HepG2 (cell line): Measurements from ENCODE around the gene RNF6. TPM values are rescaled to one million over a fixed set of nuclear protein-coding genes. Genes with fewer than 3 reads are reported as not detected.

Experiments used
- ATAC-seq: fragments of 200-7000 bp; cut with Tn5 transposase; 3 replicates; pipeline ENCODE4 v1.9.1; 2020; ENCODE audit warnings: mild to moderate bottlenecking, moderate library complexity
- BruUV-seq: library from RNA; stranded (reverse); fragments of 400-500 nt; replicated peaks from 2 replicates; lab custom pipeline; 2021; lab: Mats Ljungman, UMichigan
- CTCF ChIA-PET: fragments of 300-600 bp; formaldehyde crosslinking; extraction: SDS; loops from one replicate; lab custom pipeline; 2021; ENCODE audit warnings: low total read pairs, inconsistent platforms, low intra/inter-chr PET ratio; lab: Yijun Ruan, JAX
- POLR2A ChIA-PET: fragments of 350-600 bp; sonication (Branson Sonifier 250); formaldehyde crosslinking; loops from one replicate; lab custom pipeline; 2020; ENCODE audit warnings: antibody characterized with exemption, inconsistent platforms; lab: Yijun Ruan, JAX
- DNase-seq: peaks from one replicate; pipeline ENCODE4 v3.0.0-alpha.2; 2015; ENCODE audit warnings: low spot score
- FAIRE-seq: peaks from 3 replicates; lab custom pipeline; 2011; peaks lifted over from hg19 to GRCh38; lab: Jason Lieb, UNC
- H2AFZ ChIP-seq: one replicate; pipeline ENCODE4 v1.6.1; 2011; ENCODE audit warnings: low read length, inconsistent platforms
- H3K27ac ChIP-seq: fragments of 300-600 bp; 3 replicates; pipeline ENCODE4 v1.8.0; 2011; ENCODE audit warnings: mixed run types, mild to moderate bottlenecking, mixed read lengths, low read length, inconsistent platforms; ENCODE audit not compliant: insufficient read depth; ENCODE audit errors: extremely low read length
- H3K27me3 ChIP-seq, 2 experiments: fragments of 200-600 bp in 1 of 2; 2 replicates in 1 of 2; 3 replicates in 1 of 2; pipeline versions ENCODE4 v1.6.0 to v1.8.0; 2011; ENCODE audit warnings: low read length in 2 of 2, mild to moderate bottlenecking in 2 of 2, moderate library complexity in 2 of 2, inconsistent platforms in 1 of 2; ENCODE audit not compliant: insufficient read depth in 2 of 2, control insufficient read depth in 1 of 2
- H3K36me3 ChIP-seq, 2 experiments: fragments of 200-600 bp in 1 of 2; replicated peaks in 1 of 2; 2 replicates in 1 of 2; 3 replicates in 1 of 2; pipeline versions ENCODE4 v1.5.1 to v1.8.0; 2011; ENCODE audit warnings: low read length in 2 of 2, inconsistent platforms in 1 of 2; ENCODE audit not compliant: insufficient read depth in 2 of 2, control insufficient read depth in 1 of 2
- H3K4me1 ChIP-seq: 2 replicates; pipeline ENCODE4 v1.5.1; 2012; ENCODE audit warnings: low read length, inconsistent platforms; ENCODE audit not compliant: insufficient read depth
- H3K4me2 ChIP-seq: 2 replicates; pipeline ENCODE4 v1.6.0; 2011; ENCODE audit warnings: low read depth, low read length, inconsistent platforms
- H3K4me3 ChIP-seq, 3 experiments: fragments of 200-600 bp in 1 of 3; sonication (generic), shearing (Covaris generic) in 1 of 3; replicated peaks in 1 of 3; 2 replicates each; pipeline ENCODE4 v1.5.1; 2011 to 2016; ENCODE audit warnings: low read length in 3 of 3, inconsistent platforms in 2 of 3, low read depth in 2 of 3, mild to moderate bottlenecking in 2 of 3, control low read depth in 1 of 3, mixed read lengths in 1 of 3; ENCODE audit not compliant: insufficient read depth in 1 of 3
- H3K79me2 ChIP-seq: one replicate; pipeline ENCODE4 v1.6.1; 2011; ENCODE audit warnings: low read length, inconsistent platforms; ENCODE audit not compliant: insufficient read depth
- H3K9ac ChIP-seq: 2 replicates; pipeline ENCODE4 v1.6.0; 2011; ENCODE audit warnings: mild to moderate bottlenecking, low read depth, low read length, inconsistent platforms; ENCODE audit not compliant: insufficient read depth
- H3K9me3 ChIP-seq: 2 replicates; pipeline ENCODE4 v1.5.1; 2012; ENCODE audit warnings: mild to moderate bottlenecking, low read length
- H4K20me1 ChIP-seq: 2 replicates; pipeline ENCODE4 v1.6.0; 2011; ENCODE audit warnings: inconsistent platforms, mild to moderate bottlenecking, low read length, moderate library complexity; ENCODE audit not compliant: insufficient read depth
- ELF3 ChIP-seq: IDR thresholded peaks from 2 replicates; pipeline ENCODE4 v1.6.1; 2016; ENCODE audit warnings: missing genetic modification reagents, missing compliant biosample characterization
- TOE1 ChIP-seq: sonication (generic); formaldehyde crosslinking; IDR thresholded peaks from 2 replicates; pipeline ENCODE4 v1.4.0; 2020; ENCODE audit warnings: mild to moderate bottlenecking, missing genetic modification reagents
- ZNF121 ChIP-seq: sonication (generic); formaldehyde crosslinking; IDR thresholded peaks from 2 replicates; pipeline ENCODE4 v1.5.0; 2020; ENCODE audit warnings: mild to moderate bottlenecking, missing genetic modification reagents
- ZNF687 ChIP-seq: sonication (generic); formaldehyde crosslinking; IDR thresholded peaks from 2 replicates; pipeline ENCODE4 v1.5.1; 2020; ENCODE audit warnings: mild to moderate bottlenecking, missing genetic modification reagents, moderate library complexity
- WGBS: methylation state at CpG from one replicate; pipeline ENCODE4 v1.1.6; 2017; ENCODE audit warnings: low lambda C conversion rate; 5-methylcytosine and 5-hydroxymethylcytosine counted together
- in situ Hi-C: cut with HindIII; loops from 2 replicates; pipeline ENCODE4 v1.10.0; 2017; ENCODE audit warnings: low pct_unique_long_range_greater_than_20kb; ENCODE audit not compliant: extremely low pct_ligation_motif_present
- intact Hi-C: fragments of 100-400 bp; cut with micrococcal nuclease; formaldehyde crosslinking; loops from one replicate; pipeline ENCODE4 v1.10.0; 2022; ENCODE audit not compliant: unreplicated experiment
- polyA plus RNA-seq, 8 experiments: library from polyadenylated mRNA; depleted of rRNA in 3 of 8; stranded (reverse) in 7 of 8; unstranded in 1 of 8; fragments of >200 nt; fragmentation: Illumina TruSeq in 4 of 8; extraction: Trizol in 4 of 8; gene quantifications; 2 replicates each; pipeline versions ENCODE4 v1.2.1 to v1.2.3, GENCODE V29; 2011 to 2016; ENCODE audit warnings: low read depth in 4 of 8, missing spikeins in 1 of 8, mixed read lengths in 1 of 8; ENCODE audit not compliant: insufficient read depth in 1 of 8
- total RNA-seq, 5 experiments: library from RNA; depleted of rRNA; stranded (reverse); fragments of >200 nt; fragmentation: Illumina TruSeq; extraction: Trizol; gene quantifications; 2 replicates each; pipeline ENCODE4 v1.2.3, GENCODE V29; 2016; ENCODE audit warnings: low read depth in 1 of 5

The RNF6 gene
- total and polyA plus RNA-seq, 2 of the 13 experiments (the other 11 are each of a cell fraction or from before 2014, with no cell fraction given): 14.6 to 36.8 TPM

GRCh38 chr13:26168237-26168814 lies 53.8 kb downstream of the RNF6 start (continued):
- TF ChIP-seq ZNF687 (CRISPR knock-in tag): no peak
- TF ChIP-seq, all 625 proteins: peak for 0

- Histone ChIP-seq H3K4me2 (no peak overlapping the region), H3K9me3 (no peaks in the 10 kb centered on the region), H3K27me3 (peaks cover 0 to 3% of the 10 kb centered on the region in 2 experiments; a peak in 1 of 5 replicates), H2AFZ (no peak overlapping the region), H3K79me2 (no peaks in the 10 kb centered on the region), H3K4me3 (no peak overlapping the region), H4K20me1 (no peaks in the 10 kb centered on the region), H3K4me1 (no peaks in the 10 kb centered on the region), H3K9ac (no peak overlapping the region), H3K27ac (no peak overlapping the region), H3K36me3 (no peaks in the 10 kb centered on the region)
- ATAC-seq (no peak), FAIRE-seq (no peak), DNase-seq (no peak)
- no peak for TF ChIP-seq TOE1 (CRISPR knock-in tag)
- no peak for TF ChIP-seq ZNF121 (CRISPR knock-in tag)
- TF ChIP-seq ELF3 (CRISPR knock-in tag): no peak
- ChIA-PET POLR2A (no interaction called here), CTCF (no interaction called here)
- in situ Hi-C loops (no loop called here), intact Hi-C loops (no loop called here)
- 17% methylated on average over 3 of the region's 3 CpGs for WGBS
- BruUV-seq: no TSS peak
Measured at GRCh38 chr13:26163812-26164211, 58.3 kb downstream of the RNF6 start.

Other genes starting within 250 kb of the RNF6 start
- not detected in 2 replicates for gene SHISA2, start 170.3 kb downstream of the RNF6 start, total RNA-seq (2016; rRNA removed; fragmentation: Illumina TruSeq; extraction: Trizol)
- gene SHISA2, start 170.3 kb downstream of the RNF6 start, polyA plus RNA-seq (2011; rRNA removed): not detected in 2 replicates
- gene CDK8, start 31.8 kb upstream of the RNF6 start, total RNA-seq (2016; rRNA removed; fragmentation: Illumina TruSeq; extraction: Trizol): 16.4 and 21.3 TPM in 2 replicates
- 13.7 and 15.8 TPM in 2 replicates for gene CDK8, start 31.8 kb upstream of the RNF6 start, polyA plus RNA-seq (2011; rRNA removed)